Measurements from ENCODE around the gene GGNBP2. TPM values are rescaled to one million over a fixed set of nuclear protein-coding genes. Genes with fewer than 3 reads are reported as not detected.

Gene GGNBP2
- polyA plus RNA-seq, 3 donors, result 22.3 to 89.5 (median 31.5) TPM

GRCh38 chr17:36525113-36525512 lies 19.6 kb upstream of the GGNBP2 start:
- intact Hi-C loops (cut with micrococcal nuclease), result no loop called here
- Histone ChIP-seq H3K4me2 (replicated peaks; ENCODE audit: extremely low read depth, low read length, poor library complexity, severe bottlenecking) (no peak overlapping the region), H3K36me3 (replicated peaks in 1 of 2; ENCODE audit: control insufficient read depth in 1 of 2, insufficient read depth in 2 of 2, low read length in 2 of 2) (peaks cover 54 to 70% of the 10 kb centered on the region in 2 donors), H4K20me1 (ENCODE audit: insufficient read depth, low read length) (no peaks in the 10 kb centered on the region), H3K4me1 (ENCODE audit: control insufficient read depth in 1 of 2, insufficient read depth in 2 of 2, low read length in 2 of 2) (peaks cover 0 to 7% of the 10 kb centered on the region in 2 donors), H3K9ac (ENCODE audit: insufficient read depth, low read length, poor library complexity, severe bottlenecking) (no peak overlapping the region), H3K27me3 (ENCODE audit: control insufficient read depth in 2 of 2, insufficient read depth in 2 of 2, low read length in 2 of 2) (no peaks in the 10 kb centered on the region), H3K4me3 (replicated peaks in 1 of 3; ENCODE audit: low read depth in 2 of 3, low read length in 3 of 3) (no peak overlapping the region), H3K27ac (ENCODE audit: low read depth in 1 of 2, low read length in 2 of 2) (no peak overlapping the region), H3K9me3 (replicated peaks in 1 of 2; ENCODE audit: control insufficient read depth in 1 of 2, insufficient read depth in 1 of 2, low read length in 2 of 2) (no peaks in the 10 kb centered on the region), H3K79me2 (ENCODE audit: insufficient read depth, low read length) (no peaks in the 10 kb centered on the region), H2AFZ (ENCODE audit: insufficient read depth, low read depth, low read length, poor library complexity, severe bottlenecking) (no peak overlapping the region)
- Mint-ChIP-seq H3K4me3 (no peak overlapping the region), H3K9me3 (no peaks in the 10 kb centered on the region), H3K36me3 (peaks cover 50 to 75% of the 10 kb centered on the region in 2 donors), H3K27me3 (ENCODE audit: low read depth in 3 of 3) (peaks cover 0 to 1% (median 0%) of the 10 kb centered on the region in 3 donors), H3K4me1 (peaks cover 7% of the 10 kb centered on the region), H3K27ac (no peak overlapping the region)
- 100% methylated on average over 1 of the region's 2 CpGs for WGBS (ENCODE audit: insufficient coverage)
- no peak for DNase-seq
- TF ChIP-seq CTCF (IDR thresholded peaks at IDR 0.05), result no peak

GRCh38 chr17:36525888-36526287 lies 18.8 kb upstream of the GGNBP2 start:
- H3K4me3 ChIP-seq (replicated peaks in 1 of 3; ENCODE audit: low read depth in 2 of 3, low read length in 3 of 3), result no peak overlapping the region
- Mint-ChIP-seq H3K27ac (no peak overlapping the region), H3K9me3 (no peaks in the 10 kb centered on the region), H3K36me3 (peaks cover 44 to 74% of the 10 kb centered on the region in 2 donors), H3K4me1 (peaks cover 7% of the 10 kb centered on the region), H3K4me3 (no peak overlapping the region), H3K27me3 (ENCODE audit: low read depth in 3 of 3) (peaks cover 0 to 1% (median 0%) of the 10 kb centered on the region in 3 donors)
- H3K27me3 ChIP-seq (ENCODE audit: control insufficient read depth in 2 of 2, insufficient read depth in 2 of 2, low read length in 2 of 2), result no peaks in the 10 kb centered on the region
- H3K27ac ChIP-seq (ENCODE audit: low read depth in 1 of 2, low read length in 2 of 2), result no peak overlapping the region
- H4K20me1 ChIP-seq (ENCODE audit: insufficient read depth, low read length), result no peaks in the 10 kb centered on the region
- peaks cover 47 to 62% of the 10 kb centered on the region in 2 donors for H3K36me3 ChIP-seq (replicated peaks in 1 of 2; ENCODE audit: control insufficient read depth in 1 of 2, insufficient read depth in 2 of 2, low read length in 2 of 2)
- no peaks in the 10 kb centered on the region for H3K79me2 ChIP-seq (ENCODE audit: insufficient read depth, low read length)
- WGBS (ENCODE audit: insufficient coverage), result 96% methylated on average over 6 of the region's 6 CpGs
- H3K9me3 ChIP-seq (replicated peaks in 1 of 2; ENCODE audit: control insufficient read depth in 1 of 2, insufficient read depth in 1 of 2, low read length in 2 of 2), result no peaks in the 10 kb centered on the region
- H3K4me1 ChIP-seq (ENCODE audit: control insufficient read depth in 1 of 2, insufficient read depth in 2 of 2, low read length in 2 of 2), result peaks cover 0 to 7% of the 10 kb centered on the region in 2 donors
- no peak for DNase-seq
- H2AFZ ChIP-seq (ENCODE audit: insufficient read depth, low read depth, low read length, poor library complexity, severe bottlenecking), result no peak overlapping the region
- TF ChIP-seq CTCF (IDR thresholded peaks at IDR 0.05), result no peak
- no peak overlapping the region for H3K9ac ChIP-seq (ENCODE audit: insufficient read depth, low read length, poor library complexity, severe bottlenecking)
- intact Hi-C loops (cut with micrococcal nuclease), result no loop called here
- no peak overlapping the region for H3K4me2 ChIP-seq (replicated peaks; ENCODE audit: extremely low read depth, low read length, poor library complexity, severe bottlenecking)

All from CD14-positive monocyte (primary cell).